Heart right ventricle (tissue), 16 donors: ENCODE measurements around the gene RNF41. TPM values are rescaled to one million over a fixed set of nuclear protein-coding genes. Genes with fewer than 3 reads are reported as not detected.

Experiments
- ATAC-seq, 8 donors: fragments of 200-7000 bp; cut with Tn5 transposase; one replicate each; pipeline ENCODE4 v1.9.1; 2020; ENCODE audit warnings: mild to moderate bottlenecking in 8 of 8, moderate library complexity in 8 of 8, moderate number of reproducible peaks in 1 of 8
- DNase-seq, 2 donors: peaks; one replicate each; pipeline ENCODE4 v3.0.0-alpha.2; 2020
- H3K27ac ChIP-seq, 10 donors: fragments of 200-600 bp; sonication (generic) in 2 of 10; one replicate each; pipeline versions ENCODE4 v1.5.0 to v1.8.0; 2020 to 2022; ENCODE audit warnings: mild to moderate bottlenecking in 3 of 10
- H3K27me3 ChIP-seq, 7 donors: fragments of 200-600 bp; one replicate each; pipeline ENCODE4 v1.8.0; 2021 to 2022; ENCODE audit warnings: mild to moderate bottlenecking in 2 of 7
- H3K36me3 ChIP-seq, 9 donors: fragments of 200-600 bp; sonication (generic) in 1 of 9; one replicate each; pipeline versions ENCODE4 v1.5.0 to v1.8.0; 2020 to 2022; ENCODE audit warnings: mild to moderate bottlenecking in 2 of 9
- H3K4me1 ChIP-seq, 9 donors: fragments of 200-600 bp; sonication (generic) in 1 of 9; one replicate each; pipeline versions ENCODE4 v1.5.0 to v1.8.0; 2020 to 2022; ENCODE audit warnings: mild to moderate bottlenecking in 4 of 9
- H3K4me3 ChIP-seq, 10 donors: fragments of 200-600 bp; sonication (generic) in 2 of 10; one replicate each; pipeline versions ENCODE4 v1.5.0 to v1.8.0; 2020 to 2022; ENCODE audit warnings: mild to moderate bottlenecking in 7 of 10, moderate library complexity in 2 of 10
- H3K9me3 ChIP-seq, 11 donors: fragments of 200-600 bp in 10 of 11; sonication (generic) in 2 of 11; one replicate each; pipeline versions ENCODE4 v1.5.0 to v1.8.0; 2013 to 2022; ENCODE audit warnings: mild to moderate bottlenecking in 2 of 11, control low read depth in 1 of 11, moderate library complexity in 1 of 11
- CTCF ChIP-seq, 9 donors: fragments of 200-600 bp; sonication (generic) in 2 of 9; IDR thresholded peaks; one replicate each; pipeline versions ENCODE4 v1.5.0 to v1.8.0; 2021 to 2022; ENCODE audit warnings: antibody characterized with exemption in 9 of 9, mild to moderate bottlenecking in 5 of 9, moderate library complexity in 1 of 9
- WGBS, 2 donors: extraction: QIAGEN DNeasy Blood & Tissue Kit; methylation state at CpG; one replicate each; pipeline ENCODE4 v1.1.7; 2013; ENCODE audit warnings: inconsistent platforms in 1 of 2; 5-methylcytosine and 5-hydroxymethylcytosine counted together
- intact Hi-C, 10 donors: fragments of 100-400 bp; cut with DNase I; formaldehyde crosslinking; loops; one replicate each; pipeline versions ENCODE4 v1.11.1 to v1.14.2; 2022
- polyA plus RNA-seq, 2 donors: library from polyadenylated mRNA; stranded (reverse); fragments of 200-250 nt; gene quantifications; one replicate each; pipeline ENCODE4 v1.2.3, GENCODE V29; 2013
- total RNA-seq, 10 donors: library from RNA; stranded (reverse); fragmentation: NEBNext Ultra II Directional in 3 of 10; extraction: Animal tissue kit (Norgen Biotek cat#: 25700) in 3 of 10; gene quantifications; one replicate each; pipeline versions ENCODE4 v1.2.1 to v1.2.4, GENCODE V29; 2021 to 2023
- donor health status: Arrhythmogenic right ventricular cardiomyopathy.
- donor health status: ischemic (EF 13 %, LVEDD 7.1; RV severe dilation, severe dysfunction).
- donor health status: healthy with polysubstance abuse.
- donor health status: DM: no; HTN: yes; CAD: no.
- donor health status: DM: no; HTN: no; CAD: no.
- donor health status: ischemic (EF 25% LVEDD 6.9; RV normal size, moderate dysfunction).
- donor health status: ischemic (EF 25% LVEDD 5.7; RV mildly dilated, moderate dysfunction).
- donor health status: healthy.
- donor health status: DM: yes; HTN: yes; CAD: no.
- donor health status: Ischemic cardiomyopathy.
- donor health status: ischemic (EF 35%, LVEDD 5.7; RV mildly dilated, moderate dysfunction).
- donor health status: nonischemic (EF 11% LVEDD 7.7; RV severe dilation, severe dysfunction).
- donor health status: DM: yes; HTN: yes; CAD: no.
- donor health status: PGD.
- donor health status: ischemic (EF 29% LVEDD 5.4; RV normal size, mild dysfunction).
- donor health status: nonischemic (EF 23%, LVEDD 6.1; RV moderate dilation, normal function).

Gene RNF41
- total and polyA plus RNA-seq, 12 donors = 7.0 to 66.3 (median 46.2) TPM

GRCh38 chr12:56155256-56155845 lies 66.4 kb downstream of the RNF41 start:
- no peak overlapping the region for H3K4me3 ChIP-seq
- DNase-seq (no peak), ATAC-seq (no peak)
- peaks cover 12 to 51% (median 46%) of the 10 kb centered on the region in 9 donors for H3K4me1 ChIP-seq
- peaks cover 0 to 19% (median 10%) of the 10 kb centered on the region in 9 donors for H3K36me3 ChIP-seq
- intact Hi-C loops = loop anchor here in 1 of 10 donors (5.0 kb wide), 1 partner anchor 33 kb away; no protein-coding TSS in a partner anchor
- no peak overlapping the region for H3K27ac ChIP-seq
- no peak for TF ChIP-seq CTCF (IDR thresholded peaks at IDR 0.05)
- H3K27me3 ChIP-seq = no peaks in the 10 kb centered on the region
- WGBS, 2 donors = 89 to 90% methylated on average over 11 of the region's 11 CpGs
- H3K9me3 ChIP-seq = no peaks in the 10 kb centered on the region

- Histone ChIP-seq H3K4me3 (no peak overlapping the region), H3K27me3 (no peaks in the 10 kb centered on the region), H3K27ac (no peak overlapping the region), H3K9me3 (no peaks in the 10 kb centered on the region), H3K4me1 (peaks cover 7 to 47% (median 42%) of the 10 kb centered on the region in 9 donors), H3K36me3 (peaks cover 0 to 16% (median 5%) of the 10 kb centered on the region in 9 donors)
- no peak for TF ChIP-seq CTCF (IDR thresholded peaks at IDR 0.05)
- DNase-seq (no peak), ATAC-seq (no peak)
- WGBS, 2 donors = 90% methylated on average over 5 of the region's 5 CpGs
- intact Hi-C loops = loop anchor here in 1 of 10 donors (5.0 kb wide), 1 partner anchor 33 kb away; no protein-coding TSS in a partner anchor
These were observed 66.9 kb downstream of the RNF41 start for GRCh38 chr12:56154818-56155217.

DNA sequence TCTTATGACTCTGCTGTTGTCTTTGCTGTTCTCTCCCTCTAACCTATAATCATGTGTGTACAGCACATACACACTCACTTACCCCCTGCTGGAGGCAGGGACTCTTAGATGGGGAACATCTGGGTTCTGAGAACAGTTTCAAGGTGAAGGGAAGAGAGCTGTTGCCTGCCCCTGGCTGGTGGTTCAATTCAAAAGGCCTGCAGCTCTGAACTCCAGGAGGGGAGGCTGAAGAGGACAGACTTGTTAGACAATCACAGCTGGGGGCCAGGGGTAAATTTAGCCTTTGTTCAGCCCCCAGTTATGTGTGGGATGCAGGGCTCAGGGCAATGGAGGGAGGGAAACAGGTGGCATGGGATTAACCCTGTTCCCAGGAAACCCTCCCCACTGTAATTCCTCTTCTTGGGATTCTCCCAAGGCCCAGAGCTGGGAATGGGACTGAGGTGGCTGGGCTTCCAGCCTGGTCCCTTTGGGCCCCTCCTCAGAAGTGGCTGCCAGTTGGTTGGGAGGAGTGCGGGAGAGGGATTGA lies 67.4 kb downstream of the RNF41 start:
- Histone ChIP-seq H3K27me3 (no peaks in the 10 kb centered on the region), H3K27ac (no peak overlapping the region), H3K4me1 (peaks cover 6 to 41% (median 36%) of the 10 kb centered on the region in 9 donors), H3K9me3 (no peaks in the 10 kb centered on the region), H3K36me3 (peaks cover 0 to 16% (median under 1%) of the 10 kb centered on the region in 9 donors), H3K4me3 (no peak overlapping the region)
- 89 to 100% methylated on average over 1 of the region's 1 CpG for WGBS, 2 donors
- ATAC-seq (no peak), DNase-seq (no peak)
- TF ChIP-seq CTCF (IDR thresholded peaks at IDR 0.05) = no peak
- intact Hi-C loops = no loop called here

DNA sequence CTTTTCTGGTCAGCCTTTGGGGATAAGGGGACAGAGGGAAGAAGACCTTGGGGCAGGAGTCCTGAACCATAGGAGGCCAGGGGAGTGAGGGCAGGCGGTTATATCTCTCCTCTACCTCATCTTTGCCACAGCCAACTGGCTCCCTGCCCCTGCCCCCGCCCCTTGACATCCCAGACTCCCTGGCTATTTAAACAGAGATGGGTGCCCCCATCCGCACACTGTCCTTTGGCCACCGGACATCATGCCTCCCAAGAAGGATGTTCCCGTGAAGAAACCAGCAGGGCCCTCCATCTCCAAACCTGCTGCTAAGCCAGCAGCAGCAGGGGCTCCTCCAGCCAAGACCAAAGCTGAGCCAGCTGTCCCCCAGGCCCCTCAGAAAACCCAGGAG lies 68.0 kb downstream of the RNF41 start:
- intact Hi-C loops = loop anchor here in 1 of 10 donors (2.0 kb wide), 1 partner anchor 35 kb away; the partner anchor contains the start of gene SMARCC2
- ATAC-seq (no peak), DNase-seq (no peak)
- Histone ChIP-seq H3K4me3 (no peak overlapping the region), H3K27me3 (no peaks in the 10 kb centered on the region), H3K4me1 (peaks cover 6 to 40% (median 35%) of the 10 kb centered on the region in 9 donors), H3K36me3 (peaks cover 0 to 16% (median 0%) of the 10 kb centered on the region in 9 donors), H3K9me3 (no peaks in the 10 kb centered on the region), H3K27ac (no peak overlapping the region)
- 80 to 82% methylated on average over 5 of the region's 5 CpGs for WGBS, 2 donors
- TF ChIP-seq CTCF (IDR thresholded peaks at IDR 0.05) = no peak
